Tibial artery (tissue), 4 donors: ENCODE data around the gene IL10RA.

Experiments used
- DNase-seq, 2 donors: peaks; one replicate each; pipeline ENCODE4 v3.0.0-alpha.2; 2019
- H3K27ac ChIP-seq, 2 donors: fragments of 200-600 bp; sonication (generic) in 1 of 2; 1 replicate in 1 of 2; 2 replicates in 1 of 2; pipeline ENCODE4 v1.5.1; 2018 to 2019; ENCODE audit warnings: mild to moderate bottlenecking in 1 of 2
- H3K27me3 ChIP-seq, 2 donors: fragments of 200-600 bp; sonication (generic) in 1 of 2; one replicate each; pipeline versions ENCODE4 v1.5.1 to v1.6.0; 2016 to 2019
- H3K36me3 ChIP-seq, 3 donors: fragments of 200-600 bp; sonication (generic) in 2 of 3; one replicate each; pipeline ENCODE4 v1.5.1; 2016 to 2019; ENCODE audit warnings: mild to moderate bottlenecking in 2 of 3
- H3K4me1 ChIP-seq, 4 donors: fragments of 200-600 bp; sonication (generic) in 2 of 4; 1 replicate in 3 of 4; 2 replicates in 1 of 4; pipeline ENCODE4 v1.5.1; 2016 to 2019
- H3K4me3 ChIP-seq, 2 donors: fragments of 200-600 bp; sonication (generic) in 1 of 2; 1 replicate in 1 of 2; 2 replicates in 1 of 2; pipeline ENCODE4 v1.5.1; 2018 to 2019; ENCODE audit warnings: mild to moderate bottlenecking in 2 of 2
- H3K9me3 ChIP-seq, 3 donors: fragments of 200-600 bp; sonication (generic) in 1 of 3; one replicate each; pipeline ENCODE4 v1.5.1; 2016 to 2019
- CTCF ChIP-seq, 2 experiments: fragments of 200-600 bp in 1 of 2; fragments of 450-650 bp in 1 of 2; IDR thresholded peaks; one replicate each; pipeline ENCODE4 v1.5.1; 2017 to 2019; ENCODE audit warnings: antibody characterized with exemption in 2 of 2, mild to moderate bottlenecking in 1 of 2, moderate library complexity in 1 of 2
- intact Hi-C: fragments of 100-400 bp; cut with DNase I; formaldehyde crosslinking; loops from one replicate; pipeline ENCODE4 v1.15.0; 2023; ENCODE audit warnings: low total_unique reads

The IL10RA gene

GRCh38 chr11:117949062-117949461, 37.1 kb upstream of the IL10RA start:
- Histone ChIP-seq H3K4me3 (no peak overlapping the region), H3K27ac (no peak overlapping the region), H3K27me3 (peaks cover 0 to 17% of the 10 kb centered on the region in 2 donors), H3K4me1 (no peaks in the 10 kb centered on the region), H3K9me3 (no peaks in the 10 kb centered on the region), H3K36me3 (no peaks in the 10 kb centered on the region)
- intact Hi-C loops, result loop anchor here (5.0 kb wide), 1 partner anchor 107 kb away; no protein-coding TSS in a partner anchor
- no peak for TF ChIP-seq CTCF (IDR thresholded peaks at IDR 0.05)
- no peak for DNase-seq

GRCh38 chr11:117950301-117950700, 35.9 kb upstream of the IL10RA start:
- no peak for TF ChIP-seq CTCF (IDR thresholded peaks at IDR 0.05)
- DNase-seq, result no peak
- intact Hi-C loops, result no loop called here
- no peaks in the 10 kb centered on the region for H3K4me1 ChIP-seq
- no peak overlapping the region for H3K27ac ChIP-seq
- peaks cover 0 to 23% of the 10 kb centered on the region in 2 donors for H3K27me3 ChIP-seq
- no peak overlapping the region for H3K4me3 ChIP-seq
- H3K9me3 ChIP-seq, result no peaks in the 10 kb centered on the region
- H3K36me3 ChIP-seq, result no peaks in the 10 kb centered on the region

- no peak for DNase-seq
- Histone ChIP-seq H3K9me3 (no peaks in the 10 kb centered on the region), H3K27ac (no peak overlapping the region), H3K4me3 (no peak overlapping the region), H3K4me1 (no peaks in the 10 kb centered on the region), H3K27me3 (peaks cover 0 to 23% of the 10 kb centered on the region in 2 donors), H3K36me3 (no peaks in the 10 kb centered on the region)
- TF ChIP-seq CTCF (IDR thresholded peaks at IDR 0.05), result no peak
- intact Hi-C loops, result no loop called here
Observed at GRCh38 chr11:117950993-117951961, 34.9 kb upstream of the IL10RA start.

GRCh38 chr11:117953024-117953671, 33.0 kb upstream of the IL10RA start:
- intact Hi-C loops, result no loop called here
- Histone ChIP-seq H3K4me3 (no peak overlapping the region), H3K27ac (no peak overlapping the region), H3K36me3 (no peaks in the 10 kb centered on the region), H3K27me3 (peaks cover 0 to 18% of the 10 kb centered on the region in 2 donors), H3K4me1 (no peaks in the 10 kb centered on the region), H3K9me3 (peaks cover 0 to 6% (median 0%) of the 10 kb centered on the region in 3 donors)
- no peak for DNase-seq
- no peak for TF ChIP-seq CTCF (IDR thresholded peaks at IDR 0.05)

GRCh38 chr11:117958949-117959348, 27.2 kb upstream of the IL10RA start:
- intact Hi-C loops, result no loop called here
- DNase-seq, result no peak

More at GRCh38 chr11:117958949-117959348, 27.2 kb upstream of the IL10RA start:
- H3K9me3 ChIP-seq, result peaks cover 0 to 6% (median 0%) of the 10 kb centered on the region in 3 donors
- H3K27me3 ChIP-seq, result peaks cover 0 to 9% of the 10 kb centered on the region in 2 donors
- H3K4me3 ChIP-seq, result no peak overlapping the region
- TF ChIP-seq CTCF (IDR thresholded peaks at IDR 0.05), result no peak
- no peak overlapping the region for H3K27ac ChIP-seq
- H3K4me1 ChIP-seq, result no peaks in the 10 kb centered on the region
- no peaks in the 10 kb centered on the region for H3K36me3 ChIP-seq
